ENCODE results near the gene POU2F3.

The POU2F3 gene

GRCh38 chr11:120211522-120212258 lies 28.2 kb upstream of the POU2F3 start:
- peak; percentile 7 for DNase-seq

- no peak for DNase-seq
Measured at GRCh38 chr11:120212259-120212878, 27.6 kb upstream of the POU2F3 start.

- no peak for DNase-seq
Measured at GRCh38 chr11:120212926-120213325, 27.0 kb upstream of the POU2F3 start.

GRCh38 chr11:120214581-120214980 lies 25.4 kb upstream of the POU2F3 start:
- DNase-seq = no peak

GRCh38 chr11:120215634-120216033 lies 24.3 kb upstream of the POU2F3 start:
- no peak for DNase-seq

GRCh38 chr11:120216426-120217102 lies 23.4 kb upstream of the POU2F3 start:
- no peak for DNase-seq

- DNase-seq = no peak
Measured at GRCh38 chr11:120217526-120217925, 22.4 kb upstream of the POU2F3 start.

GRCh38 chr11:120217941-120218694 lies 21.8 kb upstream of the POU2F3 start:
- DNase-seq = no peak

GRCh38 chr11:120218695-120219033 lies 21.3 kb upstream of the POU2F3 start:
- no peak for DNase-seq

GRCh38 chr11:120219232-120219937 lies 20.6 kb upstream of the POU2F3 start:
- DNase-seq = no peak

- no peak for DNase-seq
Measured at GRCh38 chr11:120219938-120220746, 19.8 kb upstream of the POU2F3 start.

- DNase-seq = no peak
Measured at GRCh38 chr11:120220747-120221037, 19.2 kb upstream of the POU2F3 start.

GRCh38 chr11:120221115-120221752 lies 18.7 kb upstream of the POU2F3 start:
- no peak for DNase-seq

GRCh38 chr11:120222916-120223315 lies 17.0 kb upstream of the POU2F3 start:
- no peak for DNase-seq

GRCh38 chr11:120223793-120224192 lies 16.1 kb upstream of the POU2F3 start:
- DNase-seq = no peak

- DNase-seq = no peak
Measured at GRCh38 chr11:120224361-120224760, 15.6 kb upstream of the POU2F3 start.

- no peak for DNase-seq
Measured at GRCh38 chr11:120224972-120225909, 14.7 kb upstream of the POU2F3 start.

- DNase-seq = no peak
Measured at GRCh38 chr11:120226242-120226641, 13.7 kb upstream of the POU2F3 start.

GRCh38 chr11:120226714-120227113 lies 13.2 kb upstream of the POU2F3 start:
- no peak for DNase-seq

GRCh38 chr11:120227228-120227852 lies 12.6 kb upstream of the POU2F3 start:
- DNase-seq = no peak
